HL-60 (cell line): ENCODE data around the gene LETM1.
"Not testable (repeated sequence)": the region's sequence is repeated elsewhere in the genome, so short reads cannot be mapped to it uniquely, and the experiment has no call there.

Source experiments
- DNase-seq, 2 experiments: peaks; one replicate each; pipeline ENCODE4 v3.0.0-alpha.2; 2010 to 2020; ENCODE audit warnings: low read depth in 1 of 2, low spot score in 1 of 2
- H3K27ac ChIP-seq: fragments of 250-450 bp; sonication (Bioruptor Pico); replicated peaks from 2 replicates; pipeline ENCODE4 v1.5.1; 2020; ENCODE audit warnings: mild to moderate bottlenecking, moderate library complexity
- H3K27me3 ChIP-seq: fragments of 250-450 bp; sonication (Bioruptor Pico); 2 replicates; pipeline ENCODE4 v1.5.1; 2021; ENCODE audit warnings: mild to moderate bottlenecking, moderate library complexity; ENCODE audit not compliant: insufficient read depth, poor library complexity, severe bottlenecking
- H3K4me3 ChIP-seq: replicated peaks from 2 replicates; pipeline ENCODE4 v1.5.1; 2011; ENCODE audit warnings: mild to moderate bottlenecking, control low read depth, low read length; ENCODE audit not compliant: insufficient read depth
- CTCF ChIP-seq: IDR thresholded peaks from one replicate; pipeline ENCODE4 v1.5.1; 2011; ENCODE audit warnings: low read length, control low read depth, inconsistent platforms; ENCODE audit not compliant: insufficient read depth
- GABPA ChIP-seq: IDR thresholded peaks from 2 replicates; pipeline ENCODE4 v1.6.1; 2012; ENCODE audit warnings: low read depth
- POLR2AphosphoS5 ChIP-seq: IDR thresholded peaks from 2 replicates; pipeline ENCODE4 v1.6.1; 2012; ENCODE audit warnings: low read depth
- REST ChIP-seq: IDR thresholded peaks from 2 replicates; pipeline ENCODE4 v1.6.1; 2012; ENCODE audit warnings: low read depth; ENCODE audit not compliant: insufficient replicate concordance
- SPI1 ChIP-seq: IDR thresholded peaks from 2 replicates; pipeline ENCODE4 v1.6.1; 2012; ENCODE audit warnings: low read depth, mild to moderate bottlenecking, borderline replicate concordance

LETM1 gene

DNA sequence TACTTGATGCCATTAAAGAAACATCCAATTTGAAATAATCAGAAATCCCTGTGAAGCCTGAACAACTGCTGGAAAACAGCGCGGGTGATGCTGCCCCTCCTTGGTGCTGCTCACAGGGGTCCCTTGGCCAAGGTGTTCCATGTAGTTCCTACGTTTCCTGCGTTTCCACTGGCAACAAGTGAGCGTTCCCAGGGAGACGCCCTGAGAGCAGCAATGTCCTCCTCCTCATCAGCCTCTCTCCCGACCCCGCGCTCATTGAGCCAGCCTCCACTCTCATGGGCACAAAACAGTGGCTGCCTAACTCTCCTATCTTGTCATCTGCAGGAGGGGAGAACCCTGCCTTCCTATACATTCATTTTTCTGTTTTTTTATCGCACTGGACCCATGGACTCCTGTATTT is 18.9 kb downstream of the LETM1 start:
- TF ChIP-seq SPI1: no peak
- no peak for TF ChIP-seq POLR2AphosphoS5
- no peak for TF ChIP-seq CTCF
- no peak for TF ChIP-seq GABPA
- no peak for TF ChIP-seq REST
- no peak overlapping the region for H3K27ac ChIP-seq
- no peak overlapping the region for H3K4me3 ChIP-seq
- no peak for DNase-seq
- no peaks in the 10 kb centered on the region for H3K27me3 ChIP-seq

DNA sequence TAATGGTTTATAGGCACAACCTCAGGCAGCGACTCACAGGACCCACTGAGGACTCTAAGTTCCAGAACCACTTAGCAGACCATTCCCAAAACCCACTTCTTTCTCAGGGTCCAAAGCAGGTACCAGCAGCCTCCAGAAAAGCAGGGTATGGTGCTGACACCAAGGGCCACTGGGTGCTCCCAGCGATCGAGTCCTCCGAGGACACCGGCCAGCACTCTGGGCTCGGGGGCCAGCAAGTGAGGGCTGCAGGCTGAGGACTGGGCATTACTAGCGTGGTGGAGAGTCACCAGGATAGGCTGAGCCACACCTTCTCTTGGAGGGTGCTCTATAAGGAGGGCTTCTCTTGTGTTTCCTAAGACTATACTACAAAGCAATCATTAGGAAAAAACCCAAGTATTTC is 19.3 kb downstream of the LETM1 start:
- TF ChIP-seq SPI1 (no peak), REST (no peak), CTCF (no peak), POLR2AphosphoS5 (no peak)
- H3K4me3 ChIP-seq: no peak overlapping the region
- no peak for DNase-seq
- no peaks in the 10 kb centered on the region for H3K27me3 ChIP-seq
- no peak overlapping the region for H3K27ac ChIP-seq

DNA sequence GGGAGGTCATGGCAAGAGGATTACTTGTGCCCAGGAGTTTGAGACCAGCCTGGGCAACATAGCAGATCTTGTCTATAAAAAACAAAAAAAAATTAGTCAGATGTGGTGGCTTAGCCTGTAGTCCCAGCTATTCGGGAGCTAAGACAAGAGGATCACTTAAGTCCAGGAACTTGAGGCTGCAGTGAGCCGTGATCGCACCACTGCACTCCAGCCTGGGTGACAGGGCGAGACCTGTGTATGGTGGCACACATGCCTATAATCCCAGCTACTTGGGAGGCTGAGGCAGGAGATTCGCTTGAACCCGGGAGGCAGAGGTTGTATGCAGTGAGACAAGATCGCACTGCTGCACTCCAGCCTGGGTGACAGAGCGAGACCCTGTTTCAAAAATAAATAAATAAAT is 20.1 kb downstream of the LETM1 start:
- DNase-seq, H3K4me3 ChIP-seq, H3K27ac ChIP-seq, H3K27me3 ChIP-seq: not testable (repeated sequence)

- no peak overlapping the region for H3K27ac ChIP-seq
- no peaks in the 10 kb centered on the region for H3K27me3 ChIP-seq
- no peak overlapping the region for H3K4me3 ChIP-seq
- no peak for TF ChIP-seq SPI1
- TF ChIP-seq CTCF: no peak
- no peak for TF ChIP-seq POLR2AphosphoS5
- no peak for DNase-seq
Observed at GRCh38 chr4:1834047-1834775, 21.7 kb downstream of the LETM1 start.
